Liver (tissue), 9 donors: ENCODE data around the gene RAD23A. TPM values are rescaled to one million over a fixed set of nuclear protein-coding genes. Genes with fewer than 3 reads are reported as not detected.

Source experiments
- DNase-seq: peaks from one replicate; pipeline ENCODE4 v3.0.0-alpha.2; 2017; ENCODE audit warnings: low spot score
- H3K27ac ChIP-seq, 2 donors: one replicate each; pipeline ENCODE4 v1.7.0; 2013; ENCODE audit warnings: inconsistent platforms in 2 of 2, low read length in 2 of 2, control low read depth in 1 of 2, low read depth in 1 of 2, mild to moderate bottlenecking in 1 of 2
- H3K27me3 ChIP-seq, 4 donors: one replicate each; pipeline versions ENCODE4 v1.6.1 to v1.7.0; 2013; ENCODE audit warnings: low read length in 3 of 4, inconsistent platforms in 1 of 4, mild to moderate bottlenecking in 1 of 4, moderate library complexity in 1 of 4; ENCODE audit not compliant: control insufficient read depth in 4 of 4, insufficient read depth in 4 of 4
- H3K36me3 ChIP-seq, 4 donors: one replicate each; pipeline versions ENCODE4 v1.6.1 to v1.7.0; 2013; ENCODE audit warnings: low read length in 3 of 4, mild to moderate bottlenecking in 3 of 4, low read depth in 1 of 4, moderate library complexity in 1 of 4; ENCODE audit not compliant: control insufficient read depth in 4 of 4, insufficient read depth in 3 of 4
- H3K4me1 ChIP-seq, 4 donors: one replicate each; pipeline versions ENCODE4 v1.6.1 to v1.7.0; 2013; ENCODE audit warnings: low read length in 3 of 4, mild to moderate bottlenecking in 3 of 4, moderate library complexity in 1 of 4; ENCODE audit not compliant: control insufficient read depth in 4 of 4, insufficient read depth in 4 of 4
- H3K4me3 ChIP-seq, 3 donors: one replicate each; pipeline versions ENCODE4 v1.6.1 to v1.7.0; 2013; ENCODE audit warnings: low read length in 3 of 3, control low read depth in 1 of 3, low read depth in 1 of 3, mild to moderate bottlenecking in 1 of 3
- H3K9ac ChIP-seq, 2 donors: one replicate each; pipeline ENCODE4 v1.7.0; 2013; ENCODE audit warnings: low read length in 2 of 2, mild to moderate bottlenecking in 2 of 2, moderate library complexity in 2 of 2, control low read depth in 1 of 2, low read depth in 1 of 2
- H3K9me3 ChIP-seq, 4 donors: one replicate each; pipeline versions ENCODE4 v1.6.1 to v1.7.0; 2013; ENCODE audit warnings: low read length in 3 of 4; ENCODE audit not compliant: control insufficient read depth in 4 of 4
- ATF3 ChIP-seq: IDR thresholded peaks from 2 replicates; pipeline ENCODE4 v1.6.1; 2016; ENCODE audit warnings: antibody characterized with exemption
- CTCF ChIP-seq: fragments of 150-350 bp; IDR thresholded peaks from 2 replicates; pipeline ENCODE4 v1.5.1; 2017; ENCODE audit warnings: improper control_type of control experiment, low read depth, low read length; ENCODE audit not compliant: missing input control
- FOXA1 ChIP-seq: IDR thresholded peaks from 2 replicates; pipeline ENCODE4 v1.6.1; 2016; ENCODE audit warnings: antibody characterized with exemption
- FOXA2 ChIP-seq: IDR thresholded peaks from 2 replicates; pipeline ENCODE4 v1.6.1; 2016; ENCODE audit warnings: antibody characterized with exemption
- HNF4A ChIP-seq, 2 donors: conservative IDR thresholded peaks; 2 replicates each; pipeline ENCODE4 v1.6.1; 2016; ENCODE audit warnings: antibody characterized with exemption in 2 of 2, mild to moderate bottlenecking in 2 of 2
- NR2F2 ChIP-seq: IDR thresholded peaks from 2 replicates; pipeline ENCODE4 v1.6.1; 2016; ENCODE audit warnings: antibody characterized with exemption
- RAD21 ChIP-seq, 2 donors: IDR thresholded peaks; 2 replicates each; pipeline ENCODE4 v1.6.1; 2016; ENCODE audit warnings: antibody characterized with exemption in 2 of 2, mild to moderate bottlenecking in 2 of 2
- RXRA ChIP-seq, 2 donors: IDR thresholded peaks; 2 replicates each; pipeline ENCODE4 v1.6.1; 2017 to 2018; ENCODE audit warnings: antibody characterized with exemption in 2 of 2, mild to moderate bottlenecking in 1 of 2
- SP1 ChIP-seq: IDR thresholded peaks from 2 replicates; pipeline ENCODE4 v1.6.1; 2018; ENCODE audit warnings: antibody characterized with exemption, mild to moderate bottlenecking
- TAF1 ChIP-seq: conservative IDR thresholded peaks from 2 replicates; pipeline ENCODE4 v1.6.1; 2016; ENCODE audit warnings: antibody characterized with exemption, mild to moderate bottlenecking
- YY1 ChIP-seq: IDR thresholded peaks from 2 replicates; pipeline ENCODE4 v1.6.1; 2016; ENCODE audit warnings: antibody characterized with exemption, mild to moderate bottlenecking
- WGBS: extraction: QIAGEN DNeasy Blood & Tissue Kit; methylation state at CpG from one replicate; pipeline ENCODE4 v1.1.7; 2013; 5-methylcytosine and 5-hydroxymethylcytosine counted together
- polyA plus RNA-seq, 2 donors: library from polyadenylated mRNA; stranded (reverse) in 1 of 2; unstranded in 1 of 2; fragments of 200-250 nt in 1 of 2; fragments of >200 nt in 1 of 2; fragmentation: Nextera tagmentation in 1 of 2; extraction: Ambion mirVana in 1 of 2; gene quantifications; one replicate each; pipeline versions ENCODE4 v1.2.1 to v1.2.3, GENCODE V29; 2013 to 2015
- total RNA-seq, 2 donors: library from RNA; depleted of rRNA; stranded (reverse); fragments of >200 nt; gene quantifications; one replicate each; pipeline ENCODE4 v1.2.3, GENCODE V29; 2014
- TF ChIP-seq, protein P1 (sequence below): IDR thresholded peaks from 2 replicates; pipeline ENCODE4 v1.6.1; 2016; ENCODE audit warnings: antibody characterized with exemption, mild to moderate bottlenecking
- TF ChIP-seq, protein P2 (sequence below): IDR thresholded peaks from 2 replicates; pipeline ENCODE4 v1.6.1; 2016; ENCODE audit warnings: antibody characterized with exemption
- donor health status: healthy.
- donor health status: healthy.
- donor health status: healthy.
- donor health status: healthy.
- donor health status: healthy.

Gene RAD23A
- total and polyA plus RNA-seq, 4 donors, result 42.9 to 112 (median 66.8) TPM

GRCh38 chr19:12970070-12970820, 24.6 kb downstream of the RAD23A start:
- Histone ChIP-seq H3K9ac (no peak overlapping the region), H3K9me3 (no peaks in the 10 kb centered on the region), H3K36me3 (no peaks in the 10 kb centered on the region), H3K4me3 (no peak overlapping the region), H3K27ac (no peak overlapping the region), H3K27me3 (no peaks in the 10 kb centered on the region), H3K4me1 (peaks cover 0 to 12% (median 6%) of the 10 kb centered on the region in 4 donors)
- no peak for DNase-seq
- 91% methylated on average over 7 of the region's 7 CpGs for WGBS
- TF ChIP-seq YY1, result no peak
- TF ChIP-seq HNF4A (conservative IDR thresholded peaks at IDR 0.05), result no peak

DNA sequence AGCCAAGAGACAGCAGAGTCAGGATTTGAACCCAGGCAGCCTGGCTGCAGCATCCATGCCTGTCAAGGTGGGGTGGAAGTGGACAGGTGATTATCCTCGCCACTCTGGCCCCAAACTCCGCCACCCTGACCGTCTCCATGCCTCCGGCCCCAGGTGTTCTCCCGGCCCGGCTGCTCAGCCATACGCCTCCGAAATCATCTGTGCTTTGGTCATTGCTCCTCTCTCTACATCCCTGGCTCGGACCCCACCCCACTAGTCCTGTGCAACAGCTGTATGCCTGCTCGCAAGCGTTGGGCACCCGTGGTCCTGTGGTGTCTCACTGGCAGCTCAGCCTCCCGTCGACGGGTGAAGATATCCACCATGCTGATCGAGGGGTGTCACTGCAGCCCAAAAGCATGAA, 27.6 kb downstream of the RAD23A start:
- Histone ChIP-seq H3K4me3 (no peak overlapping the region), H3K9ac (no peak overlapping the region), H3K27ac (no peak overlapping the region), H3K36me3 (no peaks in the 10 kb centered on the region), H3K4me1 (peaks cover 0 to 7% (median 4%) of the 10 kb centered on the region in 4 donors), H3K9me3 (no peaks in the 10 kb centered on the region), H3K27me3 (no peaks in the 10 kb centered on the region)
- no peak for DNase-seq
- TF ChIP-seq TAF1, result no peak
- 89% methylated on average over 16 of the region's 16 CpGs for WGBS

- H3K27me3 ChIP-seq, result no peaks in the 10 kb centered on the region
- H3K4me3 ChIP-seq, result no peak overlapping the region
- no peak for DNase-seq
- H3K9ac ChIP-seq, result no peak overlapping the region
- no peaks in the 10 kb centered on the region for H3K9me3 ChIP-seq
- H3K27ac ChIP-seq, result no peak overlapping the region
- no peak for TF ChIP-seq CTCF
- TF ChIP-seq RAD21 (IDR thresholded peaks at IDR 0.05), result no peak
- no peak for TF ChIP-seq FOXA1
- TF ChIP-seq RXRA (IDR thresholded peaks at IDR 0.05), result no peak
- no peak for TF ChIP-seq FOXA2
- no peak for TF ChIP-seq HNF4A (conservative IDR thresholded peaks at IDR 0.05)
- TF ChIP-seq, protein P1, sequence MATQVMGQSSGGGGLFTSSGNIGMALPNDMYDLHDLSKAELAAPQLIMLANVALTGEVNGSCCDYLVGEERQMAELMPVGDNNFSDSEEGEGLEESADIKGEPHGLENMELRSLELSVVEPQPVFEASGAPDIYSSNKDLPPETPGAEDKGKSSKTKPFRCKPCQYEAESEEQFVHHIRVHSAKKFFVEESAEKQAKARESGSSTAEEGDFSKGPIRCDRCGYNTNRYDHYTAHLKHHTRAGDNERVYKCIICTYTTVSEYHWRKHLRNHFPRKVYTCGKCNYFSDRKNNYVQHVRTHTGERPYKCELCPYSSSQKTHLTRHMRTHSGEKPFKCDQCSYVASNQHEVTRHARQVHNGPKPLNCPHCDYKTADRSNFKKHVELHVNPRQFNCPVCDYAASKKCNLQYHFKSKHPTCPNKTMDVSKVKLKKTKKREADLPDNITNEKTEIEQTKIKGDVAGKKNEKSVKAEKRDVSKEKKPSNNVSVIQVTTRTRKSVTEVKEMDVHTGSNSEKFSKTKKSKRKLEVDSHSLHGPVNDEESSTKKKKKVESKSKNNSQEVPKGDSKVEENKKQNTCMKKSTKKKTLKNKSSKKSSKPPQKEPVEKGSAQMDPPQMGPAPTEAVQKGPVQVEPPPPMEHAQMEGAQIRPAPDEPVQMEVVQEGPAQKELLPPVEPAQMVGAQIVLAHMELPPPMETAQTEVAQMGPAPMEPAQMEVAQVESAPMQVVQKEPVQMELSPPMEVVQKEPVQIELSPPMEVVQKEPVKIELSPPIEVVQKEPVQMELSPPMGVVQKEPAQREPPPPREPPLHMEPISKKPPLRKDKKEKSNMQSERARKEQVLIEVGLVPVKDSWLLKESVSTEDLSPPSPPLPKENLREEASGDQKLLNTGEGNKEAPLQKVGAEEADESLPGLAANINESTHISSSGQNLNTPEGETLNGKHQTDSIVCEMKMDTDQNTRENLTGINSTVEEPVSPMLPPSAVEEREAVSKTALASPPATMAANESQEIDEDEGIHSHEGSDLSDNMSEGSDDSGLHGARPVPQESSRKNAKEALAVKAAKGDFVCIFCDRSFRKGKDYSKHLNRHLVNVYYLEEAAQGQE, result no peak
- TF ChIP-seq, protein P2, sequence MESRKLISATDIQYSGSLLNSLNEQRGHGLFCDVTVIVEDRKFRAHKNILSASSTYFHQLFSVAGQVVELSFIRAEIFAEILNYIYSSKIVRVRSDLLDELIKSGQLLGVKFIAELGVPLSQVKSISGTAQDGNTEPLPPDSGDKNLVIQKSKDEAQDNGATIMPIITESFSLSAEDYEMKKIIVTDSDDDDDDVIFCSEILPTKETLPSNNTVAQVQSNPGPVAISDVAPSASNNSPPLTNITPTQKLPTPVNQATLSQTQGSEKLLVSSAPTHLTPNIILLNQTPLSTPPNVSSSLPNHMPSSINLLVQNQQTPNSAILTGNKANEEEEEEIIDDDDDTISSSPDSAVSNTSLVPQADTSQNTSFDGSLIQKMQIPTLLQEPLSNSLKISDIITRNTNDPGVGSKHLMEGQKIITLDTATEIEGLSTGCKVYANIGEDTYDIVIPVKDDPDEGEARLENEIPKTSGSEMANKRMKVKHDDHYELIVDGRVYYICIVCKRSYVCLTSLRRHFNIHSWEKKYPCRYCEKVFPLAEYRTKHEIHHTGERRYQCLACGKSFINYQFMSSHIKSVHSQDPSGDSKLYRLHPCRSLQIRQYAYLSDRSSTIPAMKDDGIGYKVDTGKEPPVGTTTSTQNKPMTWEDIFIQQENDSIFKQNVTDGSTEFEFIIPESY, result no peak
- no peak for TF ChIP-seq TAF1
- TF ChIP-seq ATF3, result no peak
- TF ChIP-seq SP1, result no peak
- TF ChIP-seq NR2F2, result no peak
- no peak for TF ChIP-seq YY1
- WGBS, result 76% methylated on average over 19 of the region's 19 CpGs
- peaks cover 0 to 5% (median 3%) of the 10 kb centered on the region in 4 donors for H3K4me1 ChIP-seq
- H3K36me3 ChIP-seq, result no peaks in the 10 kb centered on the region
Measured at GRCh38 chr19:12974301-12975220, 28.9 kb downstream of the RAD23A start.
